ENCODE results near the gene SLC8A1.

GRCh38 chr2:40178171-40178778 is 273.6 kb downstream of the SLC8A1 start:
- no peak for TF ChIP-seq EP300 (IDR thresholded peaks at IDR 0.05)
- no peak for TF ChIP-seq CTCF (IDR thresholded peaks at IDR 0.05)
